Measurements from ENCODE around the gene GRID1. TPM values are rescaled to one million over a fixed set of nuclear protein-coding genes. Genes with fewer than 3 reads are reported as not detected.

GRID1 gene
- total RNA-seq, 2 experiments from 2014 or later, result not detected

GRCh38 chr10:86267286-86268195 lies 99.1 kb downstream of the GRID1 start:
- Mint-ChIP-seq H3K27ac (no peak overlapping the region), H3K4me3 (no peak overlapping the region), H3K4me1 (no peaks in the 10 kb centered on the region), H3K27me3 (peaks cover 14% of the 10 kb centered on the region), H3K36me3 (ENCODE audit: low read depth) (no peaks in the 10 kb centered on the region), H3K9me3 (no peaks in the 10 kb centered on the region)
- POLR2A ChIA-PET, result no interaction called here
- no peak for DNase-seq
- CTCF ChIA-PET, result no interaction called here

GRCh38 chr10:86266446-86267242 lies 100.0 kb downstream of the GRID1 start:
- Mint-ChIP-seq H3K27me3 (peaks cover 17% of the 10 kb centered on the region), H3K36me3 (ENCODE audit: low read depth) (no peaks in the 10 kb centered on the region), H3K27ac (no peak overlapping the region), H3K9me3 (no peaks in the 10 kb centered on the region), H3K4me3 (no peak overlapping the region), H3K4me1 (no peaks in the 10 kb centered on the region)
- POLR2A ChIA-PET, result no interaction called here
- no peak for DNase-seq
- CTCF ChIA-PET, result no interaction called here

- H3K36me3 Mint-ChIP-seq (ENCODE audit: low read depth), result no peaks in the 10 kb centered on the region
- no peak overlapping the region for H3K27ac Mint-ChIP-seq
- CTCF ChIA-PET, result no interaction called here
- H3K4me1 Mint-ChIP-seq, result no peaks in the 10 kb centered on the region
- POLR2A ChIA-PET, result no interaction called here
- H3K9me3 Mint-ChIP-seq, result no peaks in the 10 kb centered on the region
- H3K27me3 Mint-ChIP-seq, result peaks cover 20% of the 10 kb centered on the region
- no peak for DNase-seq
- H3K4me3 Mint-ChIP-seq, result no peak overlapping the region
Observed at GRCh38 chr10:86265895-86266259, 100.7 kb downstream of the GRID1 start.

DNA sequence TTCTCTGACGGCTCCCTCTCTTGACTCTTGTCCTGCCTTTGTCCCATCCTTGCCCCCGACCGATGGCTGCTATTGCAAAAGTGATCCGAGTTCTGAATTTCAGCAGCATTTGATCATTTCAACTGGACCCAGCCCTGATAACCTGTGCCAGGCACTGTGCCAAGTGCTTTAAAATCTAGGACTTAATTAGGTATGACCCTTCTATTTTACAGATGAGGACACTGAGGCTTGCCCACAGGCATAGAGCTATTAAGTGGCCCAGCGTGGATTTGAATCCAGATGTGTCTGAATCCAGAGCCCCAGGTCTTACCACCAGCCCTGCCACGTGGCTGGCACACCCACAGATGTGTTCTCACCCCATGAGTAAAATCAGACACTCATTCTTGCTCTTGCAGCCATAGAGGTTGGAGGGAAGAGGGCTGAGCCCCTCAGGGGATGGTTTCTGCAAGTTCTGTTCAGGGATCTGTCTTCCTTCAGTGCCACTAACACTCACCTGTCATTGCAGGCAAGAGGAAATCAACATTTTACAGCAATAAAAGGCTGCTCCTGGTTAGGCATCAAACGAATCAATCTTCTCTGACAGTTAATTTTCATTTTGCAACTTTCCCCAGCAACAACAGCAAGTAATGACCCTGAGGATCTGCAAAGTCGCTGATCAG lies 101.2 kb downstream of the GRID1 start:
- Mint-ChIP-seq H3K4me1 (no peaks in the 10 kb centered on the region), H3K27ac (no peak overlapping the region), H3K4me3 (no peak overlapping the region), H3K9me3 (no peaks in the 10 kb centered on the region), H3K36me3 (ENCODE audit: low read depth) (no peaks in the 10 kb centered on the region), H3K27me3 (peaks cover 20% of the 10 kb centered on the region)
- CTCF ChIA-PET, result no interaction called here
- POLR2A ChIA-PET, result no interaction called here
- DNase-seq, result no peak

DNA sequence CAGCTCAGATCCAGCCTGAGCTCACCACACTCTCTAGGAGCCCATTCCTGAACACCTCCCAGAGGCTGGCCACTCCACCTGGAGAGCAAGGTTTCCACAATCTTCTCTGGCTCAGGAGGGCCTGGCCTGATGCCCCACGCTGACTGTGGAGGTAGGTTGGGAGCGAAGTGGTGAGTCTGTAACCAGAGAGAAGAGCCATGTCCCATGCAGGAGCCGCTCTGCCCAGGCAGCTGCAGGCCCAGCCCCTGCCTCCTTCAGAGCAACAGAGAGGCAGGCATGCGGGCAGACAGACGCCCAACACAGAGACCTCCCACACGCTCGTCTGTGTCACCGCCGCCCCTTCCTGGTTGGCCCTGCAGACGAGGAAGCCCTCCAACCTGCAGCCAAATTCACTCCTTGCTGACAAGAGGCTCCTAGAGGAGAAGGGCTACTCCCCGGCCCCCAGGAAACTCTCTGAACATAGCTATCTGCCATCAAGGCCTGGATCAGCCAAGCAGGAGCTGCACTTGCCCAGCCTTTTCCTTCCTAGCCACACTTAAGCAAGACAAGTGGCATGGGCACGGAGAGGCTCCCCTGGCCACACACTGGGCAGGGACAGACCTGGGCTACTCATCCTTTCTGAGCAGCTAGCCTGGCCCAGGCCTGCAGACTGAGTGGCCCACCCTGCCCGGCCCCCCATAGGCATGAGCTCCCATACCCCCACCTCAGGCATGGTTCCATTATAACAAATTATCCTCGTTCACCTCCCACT lies 101.9 kb downstream of the GRID1 start:
- H3K9me3 Mint-ChIP-seq, result no peaks in the 10 kb centered on the region
- peaks cover 20% of the 10 kb centered on the region for H3K27me3 Mint-ChIP-seq
- no peak for DNase-seq
- CTCF ChIA-PET, result no interaction called here
- POLR2A ChIA-PET, result no interaction called here
- H3K36me3 Mint-ChIP-seq (ENCODE audit: low read depth), result no peaks in the 10 kb centered on the region
- H3K27ac Mint-ChIP-seq, result no peak overlapping the region
- H3K4me3 Mint-ChIP-seq, result no peak overlapping the region
- no peaks in the 10 kb centered on the region for H3K4me1 Mint-ChIP-seq

DNA sequence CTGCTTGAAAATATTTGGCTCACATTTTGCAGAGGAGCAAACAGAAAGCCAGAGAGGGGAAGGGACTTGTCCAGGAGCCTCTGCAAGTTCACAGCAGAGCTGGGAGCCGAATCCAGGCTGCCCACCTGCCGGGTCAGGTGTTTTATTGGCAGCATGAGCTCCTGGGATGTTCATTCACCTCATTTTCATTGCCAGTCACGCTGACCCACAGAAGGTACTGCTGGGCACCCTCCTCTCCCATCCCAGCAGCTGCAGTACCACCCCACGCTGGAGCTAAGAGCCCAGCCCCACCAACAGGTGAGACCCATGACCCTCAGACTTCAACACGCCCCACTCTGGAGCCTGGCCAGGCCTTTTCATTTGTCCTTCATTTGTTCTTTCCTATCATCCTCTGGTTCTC lies 102.7 kb downstream of the GRID1 start:
- Mint-ChIP-seq H3K9me3 (no peaks in the 10 kb centered on the region), H3K27ac (no peak overlapping the region), H3K36me3 (ENCODE audit: low read depth) (no peaks in the 10 kb centered on the region), H3K27me3 (peaks cover 22% of the 10 kb centered on the region), H3K4me1 (no peaks in the 10 kb centered on the region), H3K4me3 (no peak overlapping the region)
- DNase-seq, result no peak
- ChIA-PET CTCF (no interaction called here), POLR2A (no interaction called here)

- Mint-ChIP-seq H3K27me3 (peaks cover 26% of the 10 kb centered on the region), H3K4me3 (no peak overlapping the region), H3K27ac (no peak overlapping the region), H3K9me3 (no peaks in the 10 kb centered on the region), H3K4me1 (no peaks in the 10 kb centered on the region), H3K36me3 (ENCODE audit: low read depth) (no peaks in the 10 kb centered on the region)
- DNase-seq, result no peak
- CTCF ChIA-PET, result no interaction called here
- POLR2A ChIA-PET, result no interaction called here
Observed at GRCh38 chr10:86263209-86263608, 103.4 kb downstream of the GRID1 start.

DNA sequence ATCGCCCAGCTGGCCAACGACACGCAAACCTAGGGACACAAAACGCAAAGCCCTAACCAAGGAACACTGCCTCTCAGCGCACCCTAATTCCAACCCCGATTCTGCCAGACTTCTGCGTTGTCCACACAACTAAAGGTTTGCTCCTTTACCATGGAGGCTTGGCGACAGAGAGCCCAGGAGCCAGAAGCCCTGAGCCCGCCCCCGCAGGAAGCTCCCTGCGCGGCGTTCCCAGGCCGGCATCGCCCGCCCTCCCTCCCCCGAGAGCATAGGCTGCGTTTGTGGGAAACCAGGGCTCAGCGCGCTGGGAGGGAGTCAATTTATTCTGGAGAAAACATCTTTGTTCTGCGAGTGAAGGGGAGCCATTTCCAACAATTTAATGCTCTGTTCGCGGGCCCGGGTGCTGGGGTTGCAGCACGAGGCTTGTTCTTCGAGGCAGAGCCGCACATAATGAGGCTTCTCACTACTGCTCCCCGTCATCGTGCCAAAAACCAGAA lies 103.9 kb downstream of the GRID1 start:
- Mint-ChIP-seq H3K9me3 (no peaks in the 10 kb centered on the region), H3K36me3 (ENCODE audit: low read depth) (no peaks in the 10 kb centered on the region), H3K27ac (no peak overlapping the region), H3K4me3 (no peak overlapping the region), H3K4me1 (no peaks in the 10 kb centered on the region), H3K27me3 (peaks cover 28% of the 10 kb centered on the region)
- POLR2A ChIA-PET, result no interaction called here
- CTCF ChIA-PET, result no interaction called here
- no peak for DNase-seq

GRCh38 chr10:86261941-86262687 lies 104.5 kb downstream of the GRID1 start:
- H3K36me3 Mint-ChIP-seq (ENCODE audit: low read depth), result no peaks in the 10 kb centered on the region
- ChIA-PET POLR2A (no interaction called here), CTCF (no interaction called here)
- no peak overlapping the region for H3K4me3 Mint-ChIP-seq
- no peak overlapping the region for H3K27ac Mint-ChIP-seq
- peaks cover 30% of the 10 kb centered on the region for H3K27me3 Mint-ChIP-seq
- no peaks in the 10 kb centered on the region for H3K9me3 Mint-ChIP-seq
- no peaks in the 10 kb centered on the region for H3K4me1 Mint-ChIP-seq
- DNase-seq, result peak; percentile 19

- CTCF ChIA-PET, result no interaction called here
Observed at GRCh38 chr10:86261470-86261869, 105.1 kb downstream of the GRID1 start.

GRCh38 chr10:86260564-86260963 lies 106.0 kb downstream of the GRID1 start:
- POLR2A ChIA-PET, result no interaction called here
- no peak overlapping the region for H3K4me3 Mint-ChIP-seq
- DNase-seq, result no peak
- no peaks in the 10 kb centered on the region for H3K9me3 Mint-ChIP-seq
- H3K36me3 Mint-ChIP-seq (ENCODE audit: low read depth), result no peaks in the 10 kb centered on the region
- no peaks in the 10 kb centered on the region for H3K4me1 Mint-ChIP-seq
- H3K27me3 Mint-ChIP-seq, result peaks cover 30% of the 10 kb centered on the region
- H3K27ac Mint-ChIP-seq, result no peak overlapping the region
- CTCF ChIA-PET, result no interaction called here

More at GRCh38 chr10:86261470-86261869, 105.1 kb downstream of the GRID1 start:
- Mint-ChIP-seq H3K36me3 (ENCODE audit: low read depth) (no peaks in the 10 kb centered on the region), H3K27ac (no peak overlapping the region), H3K9me3 (no peaks in the 10 kb centered on the region), H3K27me3 (peaks cover 30% of the 10 kb centered on the region), H3K4me1 (no peaks in the 10 kb centered on the region), H3K4me3 (no peak overlapping the region)
- peak; percentile 9 for DNase-seq
- POLR2A ChIA-PET, result no interaction called here

- Mint-ChIP-seq H3K27me3 (peaks cover 28% of the 10 kb centered on the region), H3K9me3 (no peaks in the 10 kb centered on the region), H3K4me3 (no peak overlapping the region), H3K4me1 (no peaks in the 10 kb centered on the region), H3K36me3 (ENCODE audit: low read depth) (no peaks in the 10 kb centered on the region), H3K27ac (no peak overlapping the region)
- no peak for DNase-seq
- ChIA-PET CTCF (no interaction called here), POLR2A (no interaction called here)
Observed at GRCh38 chr10:86259901-86260562, 106.6 kb downstream of the GRID1 start.

Measured in activated CD4-positive, alpha-beta memory T cell treated with anti-CD3 and anti-CD28 coated beads, Interleukin-2, amount 10 ng/mL, durations not matched to agents 7 days and 5 days (primary cell).